Measurements from ENCODE around the gene LRRTM1. TPM values are rescaled to one million over a fixed set of nuclear protein-coding genes. Genes with fewer than 3 reads are reported as not detected.

Gene LRRTM1
- total and polyA plus RNA-seq, 4 donors = 0.09 TPM; not detected in 3

GRCh38 chr2:80338794-80339193, 34.2 kb upstream of the LRRTM1 start:
- TF ChIP-seq SP1 (IDR thresholded peaks at IDR 0.05) (no peak), ATF3 (IDR thresholded peaks at IDR 0.05) (no peak), MAX (IDR thresholded peaks at IDR 0.05) (no peak), CTCF (IDR thresholded peaks at IDR 0.05; ENCODE audit: low read depth, low read length, missing input control) (no peak), EGR1 (IDR thresholded peaks at IDR 0.05; ENCODE audit: low read depth in 2 of 2) (no peak), HNF4A (conservative IDR thresholded peaks at IDR 0.05) (no peak), ZBTB33 (IDR thresholded peaks at IDR 0.05) (no peak), RAD21 (IDR thresholded peaks at IDR 0.05) (no peak)
- WGBS = 55% methylated on average over 2 of the region's 2 CpGs
- DNase-seq (ENCODE audit: low spot score) = no peak
- Histone ChIP-seq H3K36me3 (ENCODE audit: control insufficient read depth in 4 of 4, insufficient read depth in 3 of 4, low read depth in 1 of 4, low read length in 3 of 4) (no peaks in the 10 kb centered on the region), H3K4me1 (ENCODE audit: control insufficient read depth in 4 of 4, insufficient read depth in 4 of 4, low read length in 3 of 4) (no peaks in the 10 kb centered on the region), H3K27me3 (ENCODE audit: control insufficient read depth in 4 of 4, insufficient read depth in 4 of 4, low read length in 3 of 4) (peaks cover 0 to 2% (median 0%) of the 10 kb centered on the region in 4 donors), H3K9me3 (ENCODE audit: control insufficient read depth in 4 of 4, low read length in 3 of 4) (peaks cover 0 to 1% (median 0%) of the 10 kb centered on the region in 4 donors), H3K27ac (ENCODE audit: low read depth in 1 of 2, low read length in 2 of 2) (no peak overlapping the region), H3K4me3 (ENCODE audit: low read depth in 1 of 3, low read length in 3 of 3) (no peak overlapping the region), H3K9ac (ENCODE audit: low read depth in 1 of 2, low read length in 2 of 2) (no peak overlapping the region)

GRCh38 chr2:80335411-80335810, 30.9 kb upstream of the LRRTM1 start:
- Histone ChIP-seq H3K27me3 (ENCODE audit: control insufficient read depth in 4 of 4, insufficient read depth in 4 of 4, low read length in 3 of 4) (no peaks in the 10 kb centered on the region), H3K36me3 (ENCODE audit: control insufficient read depth in 4 of 4, insufficient read depth in 3 of 4, low read depth in 1 of 4, low read length in 3 of 4) (no peaks in the 10 kb centered on the region), H3K9ac (ENCODE audit: low read depth in 1 of 2, low read length in 2 of 2) (no peak overlapping the region), H3K27ac (ENCODE audit: low read depth in 1 of 2, low read length in 2 of 2) (no peak overlapping the region), H3K9me3 (ENCODE audit: control insufficient read depth in 4 of 4, low read length in 3 of 4) (no peaks in the 10 kb centered on the region), H3K4me1 (ENCODE audit: control insufficient read depth in 4 of 4, insufficient read depth in 4 of 4, low read length in 3 of 4) (no peaks in the 10 kb centered on the region), H3K4me3 (ENCODE audit: low read depth in 1 of 3, low read length in 3 of 3) (no peak overlapping the region)
- DNase-seq (ENCODE audit: low spot score) = no peak
- TF ChIP-seq CTCF (IDR thresholded peaks at IDR 0.05; ENCODE audit: low read depth, low read length, missing input control) (no peak), NR2F2 (IDR thresholded peaks at IDR 0.05) (no peak), EGR1 (IDR thresholded peaks at IDR 0.05; ENCODE audit: low read depth in 2 of 2) (no peak), JUND (IDR thresholded peaks at IDR 0.05) (no peak), RAD21 (IDR thresholded peaks at IDR 0.05) (no peak), GABPA (IDR thresholded peaks at IDR 0.05 in 1 of 2, conservative IDR thresholded peaks at IDR 0.05 in 1 of 2) (no peak), FOXA2 (IDR thresholded peaks at IDR 0.05) (no peak), MAX (IDR thresholded peaks at IDR 0.05) (no peak), TAF1 (conservative IDR thresholded peaks at IDR 0.05) (no peak), REST (IDR thresholded peaks at IDR 0.05) (no peak), FOXA1 (IDR thresholded peaks at IDR 0.05) (no peak), ZBTB33 (IDR thresholded peaks at IDR 0.05) (no peak), ATF3 (IDR thresholded peaks at IDR 0.05) (no peak), HNF4G (IDR thresholded peaks at IDR 0.05) (no peak)
- WGBS = 92% methylated on average over 1 of the region's 1 CpG
